ENCODE measurements around the gene ADAM22.

- TF ChIP-seq CTCF (IDR thresholded peaks at IDR 0.05) (no peak), POLR2A (IDR thresholded peaks at IDR 0.05) (no peak)
These were observed 156.2 kb downstream of the ADAM22 start for GRCh38 chr7:88090240-88090639.
